Measurements from ENCODE around the gene MACROH2A1. TPM values are rescaled to one million over a fixed set of nuclear protein-coding genes. Genes with fewer than 3 reads are reported as not detected.
A peak's percentile ranks its signal among the peaks of the same experiment; 100 is the strongest.

The MACROH2A1 gene
- total and polyA plus RNA-seq, 9 of the 15 experiments (the other 6 are each of a cell fraction or from before 2014, with no cell fraction given): 44.9 to 289 (median 193) TPM

DNA sequence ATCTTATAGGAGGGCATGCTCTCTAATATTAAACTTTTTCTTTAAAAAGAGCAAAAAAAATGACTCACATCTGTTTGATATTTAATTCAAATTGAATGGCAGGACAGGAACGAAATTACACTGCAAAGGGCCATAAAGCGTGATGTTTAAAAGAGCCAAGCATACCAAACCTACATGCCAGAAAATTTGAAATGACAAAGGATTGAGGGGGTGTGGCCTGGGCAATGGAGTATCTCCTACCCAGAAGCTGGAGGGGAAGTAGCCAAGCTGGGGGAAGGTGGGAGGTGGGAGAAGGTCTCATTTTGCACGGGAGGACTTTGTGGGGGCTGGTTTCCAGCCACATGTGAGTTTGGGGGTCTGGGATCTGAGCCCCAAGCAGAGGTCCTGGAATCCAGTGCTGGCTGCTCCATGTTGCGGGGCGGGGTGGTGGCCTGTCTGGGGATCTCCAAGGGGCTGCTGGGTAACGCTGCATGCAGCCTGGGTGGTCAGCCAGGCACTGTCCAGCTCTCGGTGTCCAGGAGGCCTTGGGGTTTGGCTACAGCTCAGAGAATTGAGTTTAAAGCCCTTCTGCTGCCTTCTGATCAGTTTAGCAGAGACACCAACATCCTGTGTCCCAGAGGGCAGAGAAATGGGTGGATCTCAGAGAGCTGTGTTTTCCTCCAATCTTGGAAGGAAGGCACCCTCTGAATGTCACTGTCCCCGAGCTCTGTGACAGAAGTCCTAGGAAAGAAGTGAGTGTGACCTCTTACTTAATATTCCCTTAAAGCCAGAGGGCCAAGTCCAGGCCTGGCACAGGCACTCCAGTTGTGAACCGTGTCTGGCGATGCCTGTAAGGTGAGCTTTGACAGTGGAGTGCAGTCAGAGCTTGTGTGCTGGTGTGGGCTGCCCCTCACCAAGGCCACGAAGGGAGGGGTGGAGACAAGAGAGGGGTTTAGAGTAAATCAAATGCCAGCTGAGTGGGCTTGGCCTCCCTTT lies 40.5 kb upstream of the MACROH2A1 start:
- intact Hi-C loops (cut with micrococcal nuclease): no loop called here
- no peaks in the 10 kb centered on the region for H4K20me1 ChIP-seq (replicated peaks; ENCODE audit: control insufficient read depth, insufficient read depth, low read length)

More for the DNA sequence above, 40.5 kb upstream of the MACROH2A1 start:
- ChIA-PET POLR2A (interaction anchor here (0.6 to 2.0 kb wide), 5 partner anchors 9 to 537 kb away, joined by 3 to 9 read pairs (median 3); no protein-coding TSS in a partner anchor), CTCF (ENCODE audit: low intra/inter-chr PET ratio) (no interaction called here)
- in situ Hi-C loops (cut with MboI): no loop called here
- Histone ChIP-seq H3K4me2 (ENCODE audit: insufficient read depth, low read length) (no peak overlapping the region), H3K27ac (ENCODE audit: extremely low read depth, low read depth, low read length) (no peak overlapping the region), H3K9ac (ENCODE audit: insufficient read depth in 1 of 2, low read depth in 2 of 2, low read length in 2 of 2) (no peak overlapping the region), H3K27me3 (ENCODE audit: control insufficient read depth in 2 of 2, insufficient read depth in 2 of 2, low read length in 2 of 2) (no peaks in the 10 kb centered on the region), H3K79me2 (ENCODE audit: control insufficient read depth, insufficient read depth, low read length) (no peaks in the 10 kb centered on the region), H3K9me3 (replicated peaks; ENCODE audit: control insufficient read depth, insufficient read depth, low read depth, low read length) (no peaks in the 10 kb centered on the region), H3K36me3 (ENCODE audit: control insufficient read depth, insufficient read depth, low read length) (no peaks in the 10 kb centered on the region), H3K4me1 (replicated peaks in 1 of 2; ENCODE audit: control insufficient read depth in 2 of 2, insufficient read depth in 2 of 2, low read length in 2 of 2) (peaks cover 29 to 31% of the 10 kb centered on the region in 2 experiments), H3K9me1 (ENCODE audit: control insufficient read depth, insufficient read depth, low read length) (no peaks in the 10 kb centered on the region), H2AFZ (ENCODE audit: low read depth, low read length) (peak overlapping the region; percentile 92), H3K4me3 (no peak overlapping the region)
- no TSS peak for BruUV-seq (replicated peaks)
- no peak for ATAC-seq
- no peak for TF ChIP-seq RBM22 (IDR thresholded peaks at IDR 0.05; ENCODE audit: low read depth, low read length, poor library complexity, severe bottlenecking)
- TF ChIP-seq, protein P1, sequence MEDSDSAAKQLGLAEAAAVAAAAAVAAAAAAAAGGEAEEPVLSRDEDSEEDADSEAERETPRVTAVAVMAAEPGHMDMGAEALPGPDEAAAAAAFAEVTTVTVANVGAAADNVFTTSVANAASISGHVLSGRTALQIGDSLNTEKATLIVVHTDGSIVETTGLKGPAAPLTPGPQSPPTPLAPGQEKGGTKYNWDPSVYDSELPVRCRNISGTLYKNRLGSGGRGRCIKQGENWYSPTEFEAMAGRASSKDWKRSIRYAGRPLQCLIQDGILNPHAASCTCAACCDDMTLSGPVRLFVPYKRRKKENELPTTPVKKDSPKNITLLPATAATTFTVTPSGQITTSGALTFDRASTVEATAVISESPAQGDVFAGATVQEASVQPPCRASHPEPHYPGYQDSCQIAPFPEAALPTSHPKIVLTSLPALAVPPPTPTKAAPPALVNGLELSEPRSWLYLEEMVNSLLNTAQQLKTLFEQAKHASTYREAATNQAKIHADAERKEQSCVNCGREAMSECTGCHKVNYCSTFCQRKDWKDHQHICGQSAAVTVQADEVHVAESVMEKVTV (CRISPR knock-in tag; IDR thresholded peaks at IDR 0.05): no peak
- FAIRE-seq: no peak
- 66% methylated on average over 10 of the region's 11 CpGs for WGBS (ENCODE audit: insufficient coverage, low coverage, missing lambda C conversion rate)
- DNase-seq (ENCODE audit: extremely low read depth in 1 of 4, low spot score in 3 of 4): no peak

Data from K562 (cell line).